Measurements from ENCODE around the gene GREM2. TPM values are rescaled to one million over a fixed set of nuclear protein-coding genes. Genes with fewer than 3 reads are reported as not detected.
A peak's percentile ranks its signal among the peaks of the same experiment; 100 is the strongest.

The GREM2 gene
- total RNA-seq, 1 experiment from 2014 or later: not detected

DNA sequence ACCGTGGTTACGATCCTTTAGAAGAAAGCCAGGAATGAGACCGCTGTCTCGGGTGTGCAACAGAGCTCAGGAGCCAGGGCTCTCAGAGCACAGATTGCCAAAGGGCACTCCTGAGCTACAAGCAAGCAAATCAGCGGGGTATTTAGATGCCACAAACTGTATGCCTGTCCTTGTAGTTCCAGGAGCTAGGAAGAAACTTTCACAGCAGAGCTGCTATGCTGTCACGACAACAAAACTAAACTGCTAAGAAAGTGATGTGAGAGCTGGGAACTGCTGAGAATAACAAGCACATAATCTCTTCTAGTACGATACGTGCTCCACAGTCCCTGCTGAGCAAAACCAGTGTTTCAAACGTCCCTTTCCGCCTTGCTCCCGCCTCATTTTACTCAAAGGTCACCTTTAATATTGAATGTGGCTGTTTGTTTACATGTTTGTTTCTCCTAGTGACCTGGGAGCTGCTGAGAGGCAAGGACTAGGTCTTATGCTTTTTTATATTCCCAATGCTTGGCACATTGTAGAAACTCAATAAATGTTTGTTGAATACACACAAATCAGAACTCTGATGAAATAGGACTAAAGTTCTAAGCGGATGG is 14.7 kb downstream of the GREM2 start:
- ATAC-seq: peak; percentile 69
- no peaks in the 10 kb centered on the region for H4K20me1 ChIP-seq (ENCODE audit: low read length)
- peak overlapping the region; percentile 55 for H3K4me3 ChIP-seq (ENCODE audit: low read length)
- H3K4me2 ChIP-seq (ENCODE audit: low read length): peak overlapping the region; percentile 71
- intact Hi-C loops (cut with micrococcal nuclease): no loop called here
- DNase-seq: no peak
- peak overlapping the region; percentile 53 for H2AFZ ChIP-seq (ENCODE audit: low read length)
- peaks cover 8% of the 10 kb centered on the region; the same call in 1 of the 2 replicates for H3K27me3 ChIP-seq (ENCODE audit: low read length)
- H3K4me1 ChIP-seq (ENCODE audit: insufficient read depth, low read length): peaks cover 9% of the 10 kb centered on the region; the same call in 1 of the 2 replicates
- no peaks in the 10 kb centered on the region for H3K9me3 ChIP-seq (ENCODE audit: low read length)
- H3K9ac ChIP-seq (ENCODE audit: low read length): no peak overlapping the region
- H3K27ac ChIP-seq (ENCODE audit: low read length): no peak overlapping the region
- CTCF ChIA-PET: interaction anchor here (0.7 kb wide), 2 partner anchors 106 to 411 kb away, joined by 3 to 5 read pairs; no protein-coding TSS in a partner anchor
- H3F3A ChIP-seq (ENCODE audit: low read length, unreplicated experiment): no peaks in the 10 kb centered on the region
- no TSS peak for BruUV-seq (replicated peaks)
- H3K79me2 ChIP-seq (ENCODE audit: low read length): no peaks in the 10 kb centered on the region
- no peak for TF ChIP-seq CTCF (conservative IDR thresholded peaks at IDR 0.05; ENCODE audit: low read depth, low read length)
- no peak for TF ChIP-seq EZH2 (IDR thresholded peaks at IDR 0.05; ENCODE audit: low read length, unreplicated experiment)
- TF ChIP-seq EZH2phosphoT487 (IDR thresholded peaks at IDR 0.05; ENCODE audit: borderline replicate concordance, low read length): no peak
- POLR2A ChIA-PET (ENCODE audit: unreplicated experiment): no interaction called here
- H3K36me3 ChIP-seq (ENCODE audit: low read depth, low read length): no peaks in the 10 kb centered on the region
- no peaks in the 10 kb centered on the region for H3K9me2 ChIP-seq (replicated peaks; ENCODE audit: low read length)

DNA sequence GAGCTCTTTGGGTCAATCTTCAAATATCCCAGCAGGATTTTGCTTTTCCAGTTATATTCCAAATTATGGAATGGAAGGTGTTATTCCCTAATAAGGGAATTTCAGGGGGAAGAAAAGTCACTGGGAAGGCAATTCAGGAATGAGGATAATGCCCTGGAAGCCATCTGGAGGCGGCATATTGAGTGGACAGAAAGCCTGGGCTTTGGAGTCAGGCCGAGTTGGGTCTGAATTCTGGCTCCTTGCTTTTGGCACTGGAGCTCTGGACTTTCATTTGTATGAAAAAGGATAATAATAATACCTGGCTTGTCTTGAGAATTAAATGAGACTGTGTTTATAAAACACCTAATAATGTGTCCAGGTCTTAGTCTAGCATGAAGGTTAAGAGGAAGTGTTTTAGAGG is 16.5 kb downstream of the GREM2 start:
- H3K27me3 ChIP-seq (ENCODE audit: low read length): peaks cover 8% of the 10 kb centered on the region; the same call in 1 of the 2 replicates
- H3K9me2 ChIP-seq (replicated peaks; ENCODE audit: low read length): no peaks in the 10 kb centered on the region
- H2AFZ ChIP-seq (ENCODE audit: low read length): no peak overlapping the region
- no peaks in the 10 kb centered on the region for H3K79me2 ChIP-seq (ENCODE audit: low read length)
- DNase-seq: no peak
- ChIA-PET POLR2A (ENCODE audit: unreplicated experiment) (no interaction called here), CTCF (no interaction called here)
- intact Hi-C loops (cut with micrococcal nuclease): no loop called here
- no peaks in the 10 kb centered on the region for H3F3A ChIP-seq (ENCODE audit: low read length, unreplicated experiment)
- TF ChIP-seq EZH2 (IDR thresholded peaks at IDR 0.05; ENCODE audit: low read length, unreplicated experiment) (no peak), CTCF (conservative IDR thresholded peaks at IDR 0.05; ENCODE audit: low read depth, low read length) (no peak), EZH2phosphoT487 (IDR thresholded peaks at IDR 0.05; ENCODE audit: borderline replicate concordance, low read length) (no peak)
- H3K4me2 ChIP-seq (ENCODE audit: low read length): no peak overlapping the region
- no peak overlapping the region for H3K27ac ChIP-seq (ENCODE audit: low read length)
- BruUV-seq (replicated peaks): no TSS peak
- no peaks in the 10 kb centered on the region for H3K36me3 ChIP-seq (ENCODE audit: low read depth, low read length)
- H3K9ac ChIP-seq (ENCODE audit: low read length): no peak overlapping the region
- H3K9me3 ChIP-seq (ENCODE audit: low read length): no peaks in the 10 kb centered on the region
- ATAC-seq: no peak
- peaks cover 9% of the 10 kb centered on the region; the same call in 1 of the 2 replicates for H3K4me1 ChIP-seq (ENCODE audit: insufficient read depth, low read length)
- no peak overlapping the region for H3K4me3 ChIP-seq (ENCODE audit: low read length)
- no peaks in the 10 kb centered on the region for H4K20me1 ChIP-seq (ENCODE audit: low read length)

GRCh38 chr1:240591564-240591963 is 20.4 kb downstream of the GREM2 start:
- no peak overlapping the region for H2AFZ ChIP-seq (ENCODE audit: low read length)
- H3K27ac ChIP-seq (ENCODE audit: low read length): no peak overlapping the region
- CTCF ChIA-PET: no interaction called here
- H4K20me1 ChIP-seq (ENCODE audit: low read length): no peaks in the 10 kb centered on the region
- H3K36me3 ChIP-seq (ENCODE audit: low read depth, low read length): no peaks in the 10 kb centered on the region
- intact Hi-C loops (cut with micrococcal nuclease): no loop called here
- no peak overlapping the region for H3K4me2 ChIP-seq (ENCODE audit: low read length)
- H3K4me1 ChIP-seq (ENCODE audit: insufficient read depth, low read length): peaks cover 1% of the 10 kb centered on the region; the same call in 1 of the 2 replicates
- TF ChIP-seq EZH2phosphoT487 (IDR thresholded peaks at IDR 0.05; ENCODE audit: borderline replicate concordance, low read length) (no peak), EZH2 (IDR thresholded peaks at IDR 0.05; ENCODE audit: low read length, unreplicated experiment) (no peak), CTCF (conservative IDR thresholded peaks at IDR 0.05; ENCODE audit: low read depth, low read length) (no peak)
- no peaks in the 10 kb centered on the region for H3F3A ChIP-seq (ENCODE audit: low read length, unreplicated experiment)
- DNase-seq: no peak
- no peak overlapping the region for H3K4me3 ChIP-seq (ENCODE audit: low read length)
- H3K9me2 ChIP-seq (replicated peaks; ENCODE audit: low read length): 0 out of 2 replicates have a peak, but pooled peaks cover 5% of the 10 kb centered on the region
- H3K27me3 ChIP-seq (ENCODE audit: low read length): peaks cover 8% of the 10 kb centered on the region
- no peak for ATAC-seq
- BruUV-seq (replicated peaks): no TSS peak
- POLR2A ChIA-PET (ENCODE audit: unreplicated experiment): no interaction called here
- no peaks in the 10 kb centered on the region for H3K9me3 ChIP-seq (ENCODE audit: low read length)
- H3K9ac ChIP-seq (ENCODE audit: low read length): no peak overlapping the region
- H3K79me2 ChIP-seq (ENCODE audit: low read length): no peaks in the 10 kb centered on the region
